NCI-H1694 treated with DMSO at 0.1 percent for 48 hours (cell line): ENCODE measurements around the gene AOAH.

Source experiments
- DNase-seq: peaks from one replicate; lab custom pipeline; 2025; lab: John Stamatoyannopoulos, UW

AOAH gene

DNA sequence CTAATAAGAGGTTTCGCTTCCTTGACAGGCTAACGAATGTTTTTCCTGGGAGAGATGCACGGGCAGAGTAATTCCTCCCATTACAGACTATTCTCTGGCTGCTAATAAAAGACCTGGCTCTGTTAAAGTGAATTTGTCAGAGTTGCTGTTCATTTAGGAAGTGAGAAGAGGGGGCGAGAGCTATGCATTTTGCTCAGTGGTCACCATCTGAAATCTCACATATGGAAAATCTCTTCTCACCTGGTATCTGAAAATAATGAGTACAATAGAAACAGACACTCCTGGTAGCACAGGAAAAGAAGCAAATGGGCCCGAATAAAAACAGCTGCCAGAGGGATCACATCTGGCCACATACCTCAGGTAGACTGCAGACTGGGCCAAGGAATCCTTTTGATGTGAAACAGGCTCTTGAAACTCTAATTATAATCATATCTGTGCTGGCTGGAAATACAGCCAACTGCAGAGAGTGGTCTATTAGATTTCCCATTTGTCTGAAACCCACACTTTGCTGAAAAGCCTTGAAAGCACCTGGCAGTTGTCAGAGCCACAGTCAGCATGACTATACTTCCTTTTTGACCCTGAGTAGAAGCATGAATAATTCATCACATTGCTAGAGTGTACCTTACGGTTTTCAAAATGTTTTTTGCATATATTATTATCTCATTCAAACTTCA lies 33.6 kb downstream of the AOAH start:
- no peak for DNase-seq

DNA sequence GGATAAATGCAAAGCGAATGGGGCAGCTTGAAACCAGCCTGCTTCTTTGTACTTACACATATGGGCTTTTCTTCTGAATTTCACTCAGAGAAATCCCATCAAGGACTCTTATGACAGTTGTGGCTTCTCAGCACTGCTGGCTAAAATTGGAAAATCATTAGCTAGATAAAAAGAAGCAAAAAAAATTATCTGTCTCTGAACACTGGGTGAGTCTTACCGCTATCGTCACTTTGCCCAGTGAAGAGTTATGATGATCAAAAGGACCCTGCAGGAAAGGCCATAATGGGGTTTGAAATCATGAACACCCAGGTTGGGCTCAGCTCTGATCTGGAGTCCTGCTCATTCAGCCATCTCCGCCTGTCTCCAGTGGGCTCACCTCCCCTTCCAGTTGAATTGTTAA lies 34.3 kb downstream of the AOAH start:
- DNase-seq = no peak

DNA sequence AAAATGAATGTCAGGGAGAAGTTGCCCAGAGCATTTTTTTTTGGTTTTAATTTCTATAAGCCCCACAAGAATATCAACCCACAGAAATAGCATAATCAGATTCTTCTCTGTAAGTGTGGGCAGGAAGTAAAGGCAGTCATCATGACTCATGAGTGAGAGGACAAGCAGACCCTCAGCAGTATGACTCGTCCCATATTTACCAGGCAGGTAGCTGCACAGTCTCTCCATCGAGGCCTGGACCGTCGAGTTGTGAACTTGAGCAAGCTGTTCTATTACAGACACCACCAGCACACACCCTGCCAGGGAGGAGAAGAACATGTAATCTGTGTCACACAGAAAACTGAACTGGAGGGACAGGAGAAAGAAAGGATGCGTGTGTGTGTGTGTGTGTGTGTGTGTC lies 37.8 kb downstream of the AOAH start:
- DNase-seq = no peak

DNA sequence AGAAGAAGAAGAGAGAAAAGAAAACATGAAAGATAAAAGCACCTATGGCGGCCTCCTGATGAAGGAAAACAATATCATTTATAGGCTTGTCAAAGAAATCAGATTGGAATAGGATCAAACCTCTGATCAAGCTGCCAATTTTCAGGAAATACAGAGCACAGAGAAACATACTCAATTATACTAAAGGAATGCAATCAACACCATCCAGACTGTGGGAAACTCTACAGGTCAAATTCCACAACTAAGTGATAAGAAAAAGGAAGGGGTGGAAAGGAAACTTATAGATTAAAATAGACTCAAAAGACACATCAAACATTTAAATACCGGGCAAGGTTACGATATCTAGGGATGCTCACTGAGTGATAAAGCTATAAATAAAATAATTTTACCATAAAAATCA lies 39.3 kb downstream of the AOAH start:
- DNase-seq = no peak

DNA sequence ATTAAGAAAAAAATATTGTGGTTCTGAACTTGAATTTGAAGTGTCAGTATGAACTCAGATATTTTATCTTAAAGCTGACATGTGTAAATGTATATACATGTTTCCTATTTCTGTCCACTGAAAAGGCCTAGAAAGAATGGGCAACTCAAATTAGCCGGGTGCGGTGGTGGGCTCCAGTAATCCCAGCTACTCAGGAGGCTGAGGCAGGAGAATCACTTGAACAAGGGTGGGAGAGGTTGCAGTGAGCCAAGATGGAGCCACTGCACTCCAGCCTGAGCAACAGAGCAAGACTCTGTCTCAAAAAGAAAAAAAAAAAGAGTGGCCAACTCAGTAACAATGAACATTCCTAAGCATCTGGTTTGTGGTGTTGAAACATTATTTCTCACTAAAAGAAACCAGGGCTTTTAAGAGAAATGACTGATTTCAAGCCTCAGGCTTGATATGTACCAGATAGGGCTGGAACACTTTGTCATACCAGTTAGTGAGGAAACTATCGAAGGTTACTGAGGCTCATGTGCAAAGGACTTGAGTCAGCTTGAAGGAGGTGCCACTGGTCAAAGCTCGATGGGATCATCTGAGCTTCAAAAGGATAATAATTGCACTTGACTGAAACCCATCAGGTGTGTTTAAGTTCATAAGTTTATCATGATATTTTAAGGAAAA lies 40.5 kb downstream of the AOAH start:
- DNase-seq = no peak

DNA sequence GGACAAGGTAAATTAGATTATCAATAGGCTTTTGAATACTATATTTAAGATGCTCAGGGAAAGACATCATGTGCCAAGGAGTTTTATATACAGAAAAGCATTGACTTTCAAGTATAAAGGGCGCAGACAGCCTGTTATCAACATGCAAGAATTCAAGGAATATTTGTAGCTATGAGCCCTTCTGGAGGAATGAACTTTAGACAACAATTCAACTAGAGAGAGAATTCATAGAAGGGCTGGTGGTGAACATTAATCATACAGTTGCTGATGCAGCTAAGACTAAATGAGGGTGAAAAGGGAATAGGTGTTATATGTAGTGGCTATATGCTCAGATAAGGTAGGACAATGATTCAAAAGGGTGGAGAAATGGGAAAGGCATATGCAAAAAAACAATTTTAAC lies 41.2 kb downstream of the AOAH start:
- no peak for DNase-seq

DNA sequence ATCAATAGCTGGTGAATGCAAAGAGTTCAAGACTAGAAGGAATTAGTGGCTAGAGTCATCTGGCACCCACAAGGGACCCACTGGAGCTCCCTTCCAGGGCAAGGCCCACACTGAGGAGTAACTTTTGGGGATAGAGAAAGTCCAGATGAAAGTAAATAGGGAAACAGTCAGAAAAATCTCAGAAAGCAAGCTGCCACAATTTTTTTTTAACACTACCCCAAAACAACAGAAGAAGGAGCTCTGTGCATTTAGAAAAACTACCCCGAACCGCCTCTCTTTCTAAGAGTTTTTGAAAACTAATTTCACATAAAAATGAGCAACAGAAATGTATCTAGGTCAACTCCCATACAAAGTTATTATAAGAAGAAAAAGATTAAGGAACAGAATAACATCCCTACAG lies 42.2 kb downstream of the AOAH start:
- DNase-seq = no peak

DNA sequence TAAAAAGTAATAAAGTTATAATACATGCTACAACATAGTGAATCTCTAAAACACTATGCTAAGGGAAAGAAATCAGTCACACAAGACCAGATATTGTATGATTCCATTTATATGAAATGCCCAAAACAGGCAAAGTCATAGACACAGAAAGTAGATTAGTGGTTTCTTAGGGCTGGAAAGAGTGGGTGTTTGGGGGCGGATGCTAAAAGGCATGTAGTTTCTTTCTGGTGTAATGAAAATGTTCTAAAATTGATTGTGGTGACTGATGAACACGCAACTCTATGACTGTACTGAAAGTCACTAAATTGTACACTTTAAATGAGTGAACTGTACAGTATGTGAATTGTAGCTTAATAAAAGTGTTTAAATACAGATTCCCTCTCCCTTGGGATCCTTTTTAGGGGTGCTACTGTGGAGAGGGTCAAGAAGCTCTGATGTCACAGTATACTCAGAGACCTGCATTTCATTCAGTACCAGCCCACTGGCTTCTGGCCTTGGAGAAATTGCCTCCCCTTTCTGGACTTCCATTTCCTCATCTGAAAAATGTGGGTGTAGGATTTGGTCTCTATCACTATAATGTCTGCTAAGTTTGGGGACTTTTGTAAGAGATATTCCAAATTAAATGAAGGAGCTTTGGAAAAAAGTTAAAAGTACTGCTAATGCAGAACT lies 46.4 kb downstream of the AOAH start:
- DNase-seq = no peak

DNA sequence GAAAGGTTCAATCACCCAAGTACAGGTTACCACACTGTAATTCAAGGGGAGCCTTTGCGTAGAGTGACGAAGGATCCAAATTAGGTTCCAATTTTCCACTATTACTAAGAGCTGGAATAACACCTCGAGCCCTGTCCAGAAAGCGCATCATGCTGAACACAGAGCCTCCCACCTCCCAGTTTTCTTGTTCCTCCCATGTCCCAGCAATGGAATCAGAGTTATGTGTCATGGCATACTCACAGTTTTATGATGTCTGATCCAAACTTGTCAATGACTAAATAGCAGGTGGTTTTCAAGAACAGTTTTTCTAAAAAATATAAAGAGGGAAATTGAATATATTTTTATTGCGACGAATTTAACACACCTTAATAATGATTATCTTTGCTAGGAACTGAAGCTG lies 50.6 kb downstream of the AOAH start:
- no peak for DNase-seq

DNA sequence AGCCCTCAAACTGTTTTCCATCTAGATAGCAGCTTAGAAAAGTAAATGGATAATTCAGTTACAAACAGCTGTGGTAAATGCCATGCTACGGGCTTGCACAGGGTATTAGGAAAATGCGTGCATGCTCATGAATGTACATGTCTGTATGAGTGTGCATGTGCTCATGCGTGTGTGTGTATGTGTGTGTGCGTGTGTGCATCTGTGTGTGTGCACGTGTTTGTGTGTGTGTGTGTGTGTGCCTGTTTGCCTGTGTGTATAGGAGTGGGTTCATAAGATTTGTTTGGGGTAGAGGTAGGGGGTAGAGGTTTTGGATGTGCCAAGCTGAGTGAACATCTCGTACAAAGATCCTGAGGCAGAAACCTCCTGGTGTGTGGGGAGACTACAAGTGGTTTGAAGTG lies 52.9 kb downstream of the AOAH start:
- no peak for DNase-seq

DNA sequence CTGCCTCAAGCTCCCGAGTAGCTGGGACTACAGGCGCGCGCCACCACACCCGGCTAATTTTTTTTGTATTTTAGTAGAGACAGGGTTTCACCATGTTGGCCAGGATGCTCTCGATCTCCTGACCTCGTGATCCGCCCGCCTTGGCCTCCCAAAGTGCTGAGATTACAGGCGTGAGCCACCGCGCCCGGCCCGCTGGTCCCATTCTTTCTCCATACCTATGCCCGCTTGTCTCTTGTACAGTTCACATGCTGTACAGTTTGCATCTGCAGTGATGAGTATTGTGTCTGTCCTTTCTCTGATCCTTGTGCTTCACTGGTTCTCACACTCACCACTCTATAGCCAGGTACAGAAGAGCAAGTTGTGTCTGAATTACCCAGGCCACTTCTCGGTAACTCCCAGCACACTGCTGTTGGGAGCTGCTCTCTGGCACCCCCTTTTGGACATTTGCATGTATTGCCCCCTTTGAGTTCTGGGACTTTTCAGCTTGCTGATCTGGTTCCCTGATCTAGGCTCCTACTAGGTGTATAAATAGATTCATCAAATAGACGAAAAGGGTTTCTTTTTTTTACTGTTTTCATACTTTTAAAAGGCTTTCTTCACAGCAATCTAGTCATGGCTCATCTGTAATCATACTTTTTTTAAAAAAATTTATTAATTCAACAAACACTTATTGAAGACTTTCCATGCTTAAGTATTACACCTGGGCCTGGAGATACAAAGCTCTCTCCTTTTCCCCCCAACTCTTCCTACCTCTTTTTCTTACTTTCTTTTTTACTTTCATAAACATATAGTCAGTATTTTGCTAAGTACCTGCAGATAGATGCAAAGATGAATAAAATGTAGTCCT lies 53.5 kb downstream of the AOAH start:
- peak; percentile 66 for DNase-seq

DNA sequence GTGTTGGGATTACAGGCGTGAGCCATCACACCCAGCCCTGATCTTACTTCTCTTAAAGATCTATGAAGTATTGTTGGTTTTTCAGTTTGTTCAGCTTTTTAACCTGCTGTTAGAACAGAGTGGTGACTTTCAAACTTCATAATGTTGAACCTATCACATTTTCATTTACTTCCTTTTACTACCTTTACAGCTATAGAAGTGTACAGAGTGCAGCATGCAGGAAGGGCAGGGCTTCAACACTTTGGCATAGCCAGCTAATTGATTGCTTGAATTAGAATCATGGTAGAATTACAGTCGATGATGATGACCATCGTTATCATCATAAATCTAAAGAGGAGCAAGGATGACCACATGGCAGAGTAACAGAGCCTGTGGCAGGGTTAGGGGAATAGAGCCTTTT lies 55.5 kb downstream of the AOAH start:
- no peak for DNase-seq

DNA sequence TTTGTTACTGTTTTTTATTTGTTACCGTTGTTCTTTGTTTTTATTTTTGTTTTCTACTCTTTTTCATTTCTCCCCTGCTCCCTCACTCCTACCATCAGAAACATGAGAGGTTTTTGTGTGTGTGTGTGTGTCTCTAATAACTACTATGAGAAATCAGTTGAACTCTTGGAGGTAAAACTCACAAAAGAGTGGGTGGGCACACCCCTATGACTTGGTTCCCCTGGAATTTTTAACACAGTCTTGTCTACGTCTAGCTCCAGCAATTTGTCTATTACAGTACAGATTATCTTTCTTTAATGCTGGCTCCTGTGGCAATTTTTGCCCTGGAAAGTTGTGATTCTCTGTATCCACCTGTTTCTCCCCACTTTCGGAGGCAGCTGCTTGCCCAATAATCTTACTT lies 56.2 kb downstream of the AOAH start:
- no peak for DNase-seq

DNA sequence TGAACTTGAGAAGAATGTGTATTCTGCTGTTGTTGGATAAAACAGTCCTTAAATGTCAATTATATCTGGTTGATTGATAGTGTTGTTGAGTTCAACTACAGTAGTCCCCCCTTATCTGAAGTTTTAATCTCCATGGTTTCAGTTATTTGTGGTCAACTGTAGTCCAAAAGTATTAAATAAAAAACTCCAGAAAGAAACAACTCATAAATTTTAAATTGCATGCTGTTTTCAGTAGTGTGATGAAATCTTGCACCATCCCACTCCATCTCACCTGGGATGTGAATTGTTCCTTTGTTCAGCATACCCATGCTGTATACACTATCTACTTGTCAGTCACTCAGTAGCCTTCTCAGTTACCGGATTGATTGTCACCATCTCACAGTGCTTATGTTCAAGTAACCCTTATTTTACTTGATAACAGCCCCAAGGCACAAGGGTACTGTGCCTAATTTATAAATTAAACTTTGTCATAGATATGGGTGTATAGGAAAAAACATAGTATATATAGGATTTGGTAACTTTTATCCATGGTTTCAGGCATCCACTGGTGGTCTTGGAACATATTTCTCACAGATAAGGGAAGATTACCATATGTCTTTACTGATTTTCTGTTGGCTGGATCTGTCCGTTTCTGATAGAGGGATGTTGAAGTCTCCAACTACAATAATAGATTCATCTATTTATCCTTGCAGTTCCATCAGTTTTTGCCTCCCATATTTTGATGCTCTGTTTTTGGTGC lies 57.1 kb downstream of the AOAH start:
- DNase-seq = no peak

DNA sequence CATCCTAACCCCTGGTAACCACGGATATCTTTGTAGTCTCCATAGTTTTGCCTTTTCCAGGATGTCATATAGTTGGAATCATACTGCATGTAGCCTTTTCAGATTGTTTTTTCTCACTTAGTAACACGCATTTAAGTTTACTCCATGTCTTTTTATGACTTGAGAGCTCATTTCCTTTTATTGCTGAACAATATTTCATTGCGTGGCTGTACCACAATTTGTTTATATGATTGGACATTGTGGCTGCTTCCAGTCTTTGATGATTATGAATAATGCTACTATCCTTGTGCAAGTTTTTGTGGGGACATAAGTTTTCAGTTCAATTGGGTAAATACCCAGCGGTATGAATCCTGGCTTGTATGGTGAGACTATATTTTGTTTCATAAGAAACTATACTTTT lies 60.8 kb downstream of the AOAH start:
- DNase-seq = no peak

DNA sequence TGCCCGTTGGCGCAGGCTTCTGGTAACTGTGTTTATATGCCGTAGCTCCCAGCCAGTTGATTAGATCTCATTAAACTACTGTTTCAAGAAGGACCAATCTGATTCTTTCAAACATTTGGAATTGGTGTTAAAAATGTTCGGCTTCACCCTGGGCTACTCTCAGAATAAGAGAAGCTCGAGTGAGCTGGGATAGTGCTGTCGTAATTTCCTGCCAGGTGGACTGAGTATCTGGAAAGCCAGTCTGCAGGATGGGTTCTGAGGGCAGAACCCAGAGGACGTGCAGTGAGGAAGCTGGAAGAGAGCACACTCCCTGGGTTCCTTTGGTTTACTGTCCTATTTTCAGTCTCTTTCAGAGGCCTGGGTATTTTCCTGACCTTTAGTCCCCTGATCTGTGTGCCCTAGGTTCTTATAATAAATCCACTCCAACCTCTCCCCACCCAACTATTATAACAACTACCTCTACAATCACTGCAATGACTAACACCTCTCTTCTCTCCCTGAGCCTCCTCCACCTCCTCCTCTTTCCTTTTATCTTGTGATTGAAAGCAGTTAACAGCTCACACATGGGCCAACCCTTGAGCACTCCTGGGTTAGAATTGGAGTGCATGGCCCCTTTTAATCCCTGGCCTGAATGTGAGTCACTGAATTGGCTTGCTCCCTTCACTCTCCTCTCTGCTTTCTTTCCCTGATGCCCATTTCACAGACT lies 63.0 kb downstream of the AOAH start:
- no peak for DNase-seq

DNA sequence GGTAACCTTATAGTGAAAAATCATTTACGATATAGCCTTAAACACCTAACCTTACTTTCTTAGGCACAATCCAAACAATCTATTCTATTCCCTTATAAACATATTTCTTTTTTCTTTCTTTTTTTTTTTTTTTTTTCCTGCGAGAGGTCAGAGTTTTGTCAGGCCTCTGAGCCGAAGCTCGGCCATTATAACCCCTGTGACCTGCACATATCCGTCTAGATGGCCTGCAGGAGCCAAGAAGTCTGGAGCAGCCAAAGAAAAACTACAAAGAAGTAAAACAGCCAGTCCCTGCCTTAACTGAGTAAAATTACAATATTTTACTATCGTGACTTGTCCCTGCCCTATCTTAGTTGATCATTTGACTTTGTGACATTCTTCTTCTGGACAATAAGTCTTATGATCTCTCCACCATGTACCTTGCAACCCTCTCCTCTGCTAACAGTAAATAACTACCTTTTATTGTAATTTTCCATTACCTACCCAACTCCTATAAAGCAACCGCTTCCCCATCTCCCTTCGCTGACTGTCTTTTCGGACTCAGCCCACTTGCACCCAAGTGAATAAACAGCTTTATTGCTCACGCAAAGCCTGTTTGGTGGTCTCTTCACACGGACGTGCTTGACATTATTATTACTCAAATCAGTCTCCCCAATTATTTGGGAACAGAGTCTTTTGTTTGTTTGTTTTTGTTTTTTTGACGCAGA lies 64.5 kb downstream of the AOAH start:
- DNase-seq = no peak

DNA sequence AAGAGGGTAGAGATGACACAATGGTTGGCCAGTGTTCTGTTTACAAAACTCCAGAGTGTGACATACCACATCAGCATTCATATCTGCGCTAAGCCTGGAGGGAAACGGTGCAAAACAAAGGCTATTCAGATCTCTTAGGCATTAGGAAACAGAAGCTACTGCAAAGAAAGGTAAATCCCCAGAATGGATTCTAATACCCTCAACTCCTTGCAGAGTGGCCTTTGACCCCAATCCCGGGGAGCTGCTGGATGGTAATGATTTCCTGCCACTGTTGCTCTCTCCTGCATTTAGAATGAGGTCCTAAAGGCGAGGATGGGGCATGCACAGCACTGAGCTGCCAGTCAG lies 65.2 kb downstream of the AOAH start:
- DNase-seq = no peak

DNA sequence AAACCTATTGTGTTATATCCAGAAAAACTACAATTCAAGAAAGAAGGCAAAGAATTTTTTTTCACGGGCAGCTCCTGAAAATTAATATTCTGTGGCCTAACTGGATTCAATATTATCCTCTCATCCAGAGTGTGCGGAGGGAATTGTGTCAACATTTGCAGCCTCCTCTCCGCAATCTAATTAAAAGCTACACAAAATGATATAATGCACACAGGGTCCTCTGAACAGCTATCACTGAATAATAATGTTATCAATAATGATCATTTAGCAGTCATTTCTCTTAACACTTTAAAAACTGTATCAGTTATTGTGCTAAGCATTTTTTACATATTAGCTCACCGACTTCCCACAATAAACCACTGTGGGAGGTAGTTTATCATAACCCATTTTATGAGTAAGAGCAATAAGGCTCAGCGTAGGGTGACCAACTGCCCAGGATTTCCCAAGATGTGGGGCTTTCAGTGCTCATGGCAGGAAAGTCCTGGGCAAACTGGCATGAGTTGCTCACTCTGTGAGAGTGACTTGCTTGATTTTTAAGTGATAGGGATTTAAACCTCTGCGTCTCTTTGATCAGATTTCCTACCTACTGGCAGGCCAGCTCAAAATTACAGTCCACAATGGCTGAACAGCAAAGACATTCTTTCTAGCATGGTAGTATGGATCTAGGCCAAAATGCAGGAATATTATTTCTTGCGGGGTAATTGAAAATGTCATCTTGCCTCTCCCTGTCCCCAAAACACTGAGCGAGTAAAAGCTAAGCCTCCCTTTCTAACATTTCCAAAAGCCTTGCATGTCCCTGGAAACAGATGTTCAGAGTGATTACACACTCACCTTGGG lies 65.7 kb downstream of the AOAH start:
- DNase-seq = no peak
